Measurements from ENCODE around the gene LIMS4. TPM values are rescaled to one million over a fixed set of nuclear protein-coding genes. Genes with fewer than 3 reads are reported as not detected.

Gene LIMS4
- total RNA-seq, 2 experiments from 2014 or later = 0.88 to 1.1 TPM

Other genes starting within 250 kb of the LIMS4 start
- gene RGPD6, start 104.4 kb upstream of the LIMS4 start, total RNA-seq = 10 to 100 TPM in 1 of 2 experiments, 1 to 10 TPM in 1; 6.3 to 15.5 TPM
- 10 to 100 TPM; 89.3 to 91.9 TPM for gene BUB1, start 205.2 kb upstream of the LIMS4 start, total RNA-seq